IPS-18a (cell line): Measurements from ENCODE around the gene SLAMF7.
"Not testable (repeated sequence)": the region's sequence is repeated elsewhere in the genome, so short reads cannot be mapped to it uniquely, and the experiment has no call there.

Source experiments
- H3K27ac ChIP-seq: one replicate; pipeline ENCODE4 v1.5.1; 2013; ENCODE audit warnings: low read length
- H3K27me3 ChIP-seq: one replicate; pipeline ENCODE4 v1.6.1; 2013; ENCODE audit warnings: mild to moderate bottlenecking, low read length; ENCODE audit not compliant: control insufficient read depth, insufficient read depth
- H3K36me3 ChIP-seq: one replicate; pipeline ENCODE4 v1.6.1; 2013; ENCODE audit warnings: low read depth, low read length; ENCODE audit not compliant: control insufficient read depth
- H3K4me1 ChIP-seq: one replicate; pipeline ENCODE4 v1.6.1; 2013; ENCODE audit warnings: low read depth, low read length; ENCODE audit not compliant: control insufficient read depth
- H3K4me3 ChIP-seq: one replicate; pipeline ENCODE4 v1.5.1; 2013; ENCODE audit warnings: low read length
- H3K9ac ChIP-seq: one replicate; pipeline ENCODE4 v1.6.1; 2013; ENCODE audit warnings: mild to moderate bottlenecking, low read length, moderate library complexity
- H3K9me3 ChIP-seq: one replicate; pipeline ENCODE4 v1.6.1; 2013; ENCODE audit warnings: low read depth, low read length; ENCODE audit not compliant: control insufficient read depth

SLAMF7 gene

GRCh38 chr1:160780398-160780755 is 41.3 kb downstream of the SLAMF7 start:
- no peak overlapping the region for H3K4me3 ChIP-seq
- no peaks in the 10 kb centered on the region for H3K4me1 ChIP-seq
- no peaks in the 10 kb centered on the region for H3K27me3 ChIP-seq
- no peak overlapping the region for H3K27ac ChIP-seq
- H3K9ac ChIP-seq: no peak overlapping the region
- no peaks in the 10 kb centered on the region for H3K9me3 ChIP-seq
- H3K36me3 ChIP-seq: no peaks in the 10 kb centered on the region

- Histone ChIP-seq H3K27me3 (no peaks in the 10 kb centered on the region), H3K4me1 (no peaks in the 10 kb centered on the region), H3K9ac (no peak overlapping the region), H3K27ac (no peak overlapping the region), H3K9me3 (no peaks in the 10 kb centered on the region), H3K36me3 (no peaks in the 10 kb centered on the region), H3K4me3 (no peak overlapping the region)
Measured at GRCh38 chr1:160781186-160781766, 42.2 kb downstream of the SLAMF7 start.

DNA sequence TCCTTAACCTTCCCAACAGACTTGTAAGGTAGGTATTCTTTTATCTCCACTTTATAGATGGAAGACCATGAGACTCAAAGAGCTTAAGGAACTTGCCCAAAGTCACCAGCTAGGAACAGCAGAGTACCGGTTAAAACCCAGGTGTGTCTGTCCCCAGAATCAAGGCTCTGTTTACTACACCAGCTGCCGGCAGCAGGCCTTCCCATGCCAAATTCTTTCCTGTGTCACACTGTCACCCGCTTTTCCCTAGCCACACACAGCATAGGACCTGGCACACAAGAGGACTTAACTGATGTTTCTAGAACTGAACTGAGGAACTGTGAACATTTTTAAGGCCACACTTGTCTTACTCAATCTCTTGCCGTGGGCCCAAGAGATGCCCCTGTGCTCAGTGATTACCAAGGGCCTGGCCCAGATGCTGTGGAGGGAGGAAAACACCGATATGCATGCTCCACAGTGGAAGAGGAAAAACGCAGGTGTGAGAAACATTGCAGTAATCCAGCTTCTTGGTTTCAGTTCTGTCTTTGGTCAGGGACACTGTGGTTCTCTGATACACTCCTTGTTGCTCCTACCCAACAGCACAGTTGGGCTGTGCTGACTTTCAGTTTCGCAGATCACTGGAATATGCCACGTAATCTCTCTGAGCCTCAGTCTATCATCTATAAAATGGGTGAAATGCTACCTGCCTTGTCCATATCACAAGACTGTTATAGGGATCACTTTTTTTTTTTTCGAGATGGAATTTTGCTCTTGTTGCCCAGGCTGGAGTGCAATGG is 43.1 kb downstream of the SLAMF7 start:
- Histone ChIP-seq H3K27me3 (no peaks in the 10 kb centered on the region), H3K9me3 (no peaks in the 10 kb centered on the region), H3K4me3 (no peak overlapping the region), H3K9ac (no peak overlapping the region), H3K36me3 (no peaks in the 10 kb centered on the region), H3K4me1 (no peaks in the 10 kb centered on the region), H3K27ac (no peak overlapping the region)

GRCh38 chr1:160782988-160783765 is 44.1 kb downstream of the SLAMF7 start:
- not testable (repeated sequence) for H3K9me3 ChIP-seq, H3K36me3 ChIP-seq, H3K4me1 ChIP-seq, H3K9ac ChIP-seq, H3K27me3 ChIP-seq, H3K4me3 ChIP-seq, H3K27ac ChIP-seq

DNA sequence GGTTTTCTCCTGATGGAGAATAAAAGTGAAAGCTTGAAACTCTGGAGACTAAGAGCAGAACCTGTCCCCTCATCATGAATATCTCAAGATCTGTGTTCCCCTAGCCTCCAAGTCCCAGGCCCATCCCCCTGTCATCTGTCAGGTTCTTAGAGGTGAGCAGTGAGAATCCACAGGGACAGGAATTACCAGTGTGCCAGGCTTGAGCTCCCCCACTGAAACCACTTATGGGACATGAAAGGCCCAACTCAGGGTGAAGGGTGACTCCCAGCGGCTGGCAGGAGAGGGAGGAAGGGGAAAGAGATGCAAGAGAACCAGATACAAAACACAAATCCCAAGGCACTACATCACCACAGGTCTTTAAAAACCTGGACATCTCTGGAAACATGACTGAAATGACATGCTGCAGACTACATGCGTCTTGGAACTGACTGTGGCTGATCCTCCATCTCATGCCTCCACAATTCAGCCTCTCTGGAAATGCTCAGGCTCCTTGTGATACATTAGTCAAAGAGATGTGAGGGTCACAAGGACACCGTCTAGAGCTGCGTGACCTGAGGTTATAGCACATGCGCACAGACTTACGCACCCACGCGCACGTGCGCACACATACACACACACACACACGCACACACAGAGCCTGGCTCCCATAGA is 50.1 kb downstream of the SLAMF7 start:
- H3K4me3 ChIP-seq: no peak overlapping the region
- H3K27me3 ChIP-seq: no peaks in the 10 kb centered on the region
- H3K27ac ChIP-seq: no peak overlapping the region
- H3K36me3 ChIP-seq: no peaks in the 10 kb centered on the region
- H3K4me1 ChIP-seq: no peaks in the 10 kb centered on the region
- no peaks in the 10 kb centered on the region for H3K9me3 ChIP-seq
- H3K9ac ChIP-seq: no peak overlapping the region

DNA sequence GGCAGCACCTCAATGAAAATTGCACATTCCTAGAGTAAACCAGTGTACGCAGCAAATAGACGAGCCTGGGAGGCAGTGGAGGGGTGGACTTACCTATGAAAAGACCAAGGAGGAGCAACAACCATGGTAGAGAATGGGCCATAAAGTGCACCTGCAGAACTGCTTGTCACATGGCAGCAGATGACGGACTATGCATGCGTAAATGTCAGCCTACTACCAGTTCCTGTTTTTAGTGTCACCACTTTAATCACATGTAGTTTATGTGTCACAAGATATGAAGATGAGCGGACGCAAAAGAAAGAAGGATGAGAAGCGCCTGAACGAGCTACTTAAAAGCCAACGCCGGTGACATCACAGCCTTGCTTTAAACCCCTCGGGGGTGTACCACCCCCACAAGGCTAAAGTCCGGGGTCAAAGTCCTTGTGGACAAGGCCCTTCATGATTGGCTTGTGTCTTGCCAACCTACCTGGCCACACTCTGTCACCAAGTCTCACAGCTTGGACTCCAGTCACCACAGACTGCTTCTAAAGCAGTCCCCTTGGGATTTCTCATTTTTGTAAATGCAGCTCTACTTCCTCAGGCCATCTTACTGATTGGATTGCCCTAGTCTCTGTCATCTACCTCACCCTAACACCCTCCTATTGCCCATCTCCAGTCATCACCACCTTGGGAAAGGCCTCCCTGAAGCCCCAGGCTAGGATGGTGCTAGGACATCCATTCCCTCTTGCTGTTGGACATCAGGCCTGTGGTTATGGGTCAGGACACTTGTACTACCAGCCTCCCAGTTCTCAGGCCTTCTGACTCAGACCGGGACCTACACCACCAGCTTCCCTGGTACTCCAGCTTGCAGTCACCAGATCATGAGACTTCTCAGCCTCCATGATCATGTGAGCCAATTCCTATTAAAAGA is 50.9 kb downstream of the SLAMF7 start:
- H3K9me3 ChIP-seq: no peaks in the 10 kb centered on the region
- H3K4me1 ChIP-seq: no peaks in the 10 kb centered on the region
- no peaks in the 10 kb centered on the region for H3K27me3 ChIP-seq
- no peak overlapping the region for H3K27ac ChIP-seq
- H3K9ac ChIP-seq: no peak overlapping the region
- no peak overlapping the region for H3K4me3 ChIP-seq
- H3K36me3 ChIP-seq: no peaks in the 10 kb centered on the region

GRCh38 chr1:160794376-160794775 is 55.3 kb downstream of the SLAMF7 start:
- no peak overlapping the region for H3K27ac ChIP-seq
- H3K4me1 ChIP-seq: no peaks in the 10 kb centered on the region
- H3K36me3 ChIP-seq: no peaks in the 10 kb centered on the region
- H3K27me3 ChIP-seq: no peaks in the 10 kb centered on the region
- H3K9me3 ChIP-seq: no peaks in the 10 kb centered on the region
- H3K9ac ChIP-seq: no peak overlapping the region
- no peak overlapping the region for H3K4me3 ChIP-seq

GRCh38 chr1:160795951-160796383 is 56.9 kb downstream of the SLAMF7 start, which contains the start of gene LY9:
LY9 (plus strand) TSS chr1:160796174; CDS start chr1:160796188, 14 bp downstream.
- Histone ChIP-seq H3K9me3 (no peaks in the 10 kb centered on the region), H3K9ac (no peak within 1 kb of the TSS), H3K4me1 (no peaks in the 10 kb centered on the region), H3K36me3 (no peaks in the 10 kb centered on the region), H3K27me3 (no peaks in the 10 kb centered on the region), H3K27ac (no peak within 1 kb of the TSS), H3K4me3 (no peak within 1 kb of the TSS)

DNA sequence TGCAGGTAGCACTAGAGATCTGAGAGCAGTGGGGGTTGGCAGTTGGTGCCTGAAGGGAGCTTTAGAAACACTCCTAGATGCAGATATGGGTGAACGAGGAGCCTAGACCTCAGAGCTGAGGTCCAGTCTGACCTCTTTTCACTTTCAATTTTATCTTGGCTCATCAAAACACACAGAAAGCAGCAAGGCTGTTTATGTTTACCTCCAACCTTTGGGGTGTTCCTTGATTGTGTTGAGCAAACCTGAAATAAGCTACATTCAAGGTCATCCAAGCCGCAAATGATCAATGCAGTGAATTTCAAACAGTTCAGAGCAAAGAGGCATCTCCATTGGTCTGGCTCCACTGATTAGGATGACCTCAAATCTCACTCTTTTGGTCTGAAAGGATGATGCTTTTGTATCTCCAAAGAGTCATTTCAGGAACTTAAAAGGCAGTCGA is 58.2 kb downstream of the SLAMF7 start:
- Histone ChIP-seq H3K27me3 (no peaks in the 10 kb centered on the region), H3K27ac (no peak overlapping the region), H3K9me3 (no peaks in the 10 kb centered on the region), H3K4me1 (no peaks in the 10 kb centered on the region), H3K9ac (no peak overlapping the region), H3K36me3 (no peaks in the 10 kb centered on the region), H3K4me3 (no peak overlapping the region)

- no peaks in the 10 kb centered on the region for H3K9me3 ChIP-seq
- H3K9ac ChIP-seq: no peak overlapping the region
- H3K4me3 ChIP-seq: no peak overlapping the region
- no peak overlapping the region for H3K27ac ChIP-seq
- no peaks in the 10 kb centered on the region for H3K36me3 ChIP-seq
- no peaks in the 10 kb centered on the region for H3K4me1 ChIP-seq
- H3K27me3 ChIP-seq: no peaks in the 10 kb centered on the region
Measured at GRCh38 chr1:160797861-160798273, 58.8 kb downstream of the SLAMF7 start.
